Panc1 (cell line): Measurements from ENCODE around the gene OR52H1. TPM values are rescaled to one million over a fixed set of nuclear protein-coding genes. Genes with fewer than 3 reads are reported as not detected.

Experiments used
- ATAC-seq: fragments of 200-7000 bp; cut with Tn5 transposase; 2 replicates; pipeline ENCODE4 v1.9.1; 2020; ENCODE audit warnings: mild to moderate bottlenecking, moderate library complexity
- BruUV-seq: library from RNA; stranded (reverse); fragments of 400-500 nt; replicated peaks from 2 replicates; lab custom pipeline; 2021; lab: Mats Ljungman, UMichigan
- CTCF ChIA-PET: fragments of 300-600 bp; sonication (Branson Sonifier 250); formaldehyde crosslinking; loops from one replicate; lab custom pipeline; 2022; ENCODE audit warnings: antibody characterized with exemption; lab: Charles Lee
- POLR2A ChIA-PET: fragments of 300-600 bp; sonication (Branson Sonifier 250); formaldehyde crosslinking; loops from one replicate; lab custom pipeline; 2022; ENCODE audit warnings: antibody characterized with exemption; lab: Charles Lee
- DNase-seq: peaks from one replicate; pipeline ENCODE4 v3.0.0-alpha.2; 2010; ENCODE audit warnings: low read depth, low spot score
- H3K27ac ChIP-seq: 2 replicates; pipeline ENCODE4 v1.5.1; 2011; ENCODE audit warnings: mild to moderate bottlenecking, low read length, inconsistent platforms
- H3K27me3 ChIP-seq: fragments of 200-500 bp; sonication (Bioruptor generic); 2 replicates; pipeline ENCODE4 v1.6.0; 2014; ENCODE audit warnings: low read length, inconsistent platforms; ENCODE audit not compliant: control insufficient read depth, insufficient read depth
- H3K36me3 ChIP-seq: fragments of 200-500 bp; sonication (Bioruptor generic); 2 replicates; pipeline ENCODE4 v1.5.1; 2014; ENCODE audit warnings: inconsistent platforms, mild to moderate bottlenecking, low read length, moderate library complexity; ENCODE audit not compliant: control insufficient read depth, insufficient read depth
- H3K4me1 ChIP-seq: 2 replicates; pipeline ENCODE4 v1.5.1; 2011; ENCODE audit warnings: inconsistent platforms, mild to moderate bottlenecking, low read length, moderate library complexity; ENCODE audit not compliant: control insufficient read depth, insufficient read depth
- H3K4me3 ChIP-seq, 2 experiments: 2 replicates each; pipeline ENCODE4 v1.5.1; 2011 to 2012; ENCODE audit warnings: low read depth in 2 of 2, low read length in 2 of 2, mild to moderate bottlenecking in 2 of 2, inconsistent platforms in 1 of 2, moderate library complexity in 1 of 2
- H3K9me3 ChIP-seq: fragments of 200-500 bp; sonication (Bioruptor generic); 2 replicates; pipeline ENCODE4 v1.5.1; 2014; ENCODE audit warnings: low read depth, mild to moderate bottlenecking, inconsistent platforms, low read length, moderate library complexity; ENCODE audit not compliant: control insufficient read depth, insufficient read depth
- POLR2AphosphoS5 ChIP-seq: IDR thresholded peaks from 2 replicates; pipeline ENCODE4 v1.6.1; 2012; ENCODE audit warnings: mild to moderate bottlenecking, low read depth, low read length, moderate library complexity
- SIN3A ChIP-seq: IDR thresholded peaks from 2 replicates; pipeline ENCODE4 v1.6.1; 2012; ENCODE audit warnings: low read depth, mild to moderate bottlenecking, low read length, moderate library complexity, borderline replicate concordance; ENCODE audit not compliant: insufficient read depth
- TCF7L2 ChIP-seq: IDR thresholded peaks from 2 replicates; pipeline ENCODE4 v1.6.1; 2011; ENCODE audit warnings: mild to moderate bottlenecking, low read depth, low read length, inconsistent platforms
- in situ Hi-C: cut with HindIII; loops from 2 replicates; pipeline ENCODE4 v1.10.0; 2016; ENCODE audit warnings: low sequenced_read_pairs, low pct_unique_long_range_greater_than_20kb
- intact Hi-C: fragments of 100-400 bp; cut with micrococcal nuclease; formaldehyde crosslinking; loops from one replicate; pipeline ENCODE4 v1.10.0; 2022; ENCODE audit not compliant: unreplicated experiment
- total RNA-seq: library from RNA; stranded (reverse); gene quantifications from one replicate; pipeline ENCODE4 v1.2.1, GENCODE V29; 2021; ENCODE audit not compliant: unreplicated experiment
- TF ChIP-seq, protein P1 (sequence below), 2 experiments: IDR thresholded peaks; 2 replicates each; pipeline ENCODE4 v1.6.1; 2011 to 2012; ENCODE audit warnings: low read depth in 2 of 2, control low read depth in 1 of 2, low read length in 1 of 2, mild to moderate bottlenecking in 1 of 2, moderate library complexity in 1 of 2; ENCODE audit not compliant: insufficient read depth in 1 of 2
- TF ChIP-seq, protein P2 (sequence below): fragments of 450-650 bp; IDR thresholded peaks from 2 replicates; pipeline ENCODE4 v1.5.1; 2017; ENCODE audit warnings: mild to moderate bottlenecking

The OR52H1 gene
- total RNA-seq, 1 experiment from 2014 or later = 0.15 TPM

DNA sequence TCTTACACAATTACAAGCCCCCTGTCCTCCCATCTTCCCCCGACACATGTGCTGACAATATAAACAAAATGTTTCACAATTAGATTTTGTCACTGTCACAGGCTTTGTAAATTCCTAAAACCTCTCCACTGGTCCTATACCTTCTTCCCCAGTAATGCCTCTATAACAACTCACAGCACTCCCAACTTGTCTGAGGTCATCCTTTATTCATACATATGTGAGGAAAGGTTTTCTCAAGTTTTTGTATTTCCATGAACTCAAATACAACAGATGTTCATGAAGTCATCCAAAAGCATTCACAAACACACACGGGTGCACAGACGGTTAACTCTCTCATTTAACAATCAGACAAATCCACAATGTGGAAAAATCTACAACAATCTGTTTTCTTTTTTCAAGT lies 1.9 kb downstream of the OR52H1 start:
- CTCF ChIA-PET = no interaction called here
- no TSS peak for BruUV-seq
- Histone ChIP-seq H3K36me3 (no peaks in the 10 kb centered on the region), H3K4me1 (no peaks in the 10 kb centered on the region), H3K9me3 (no peaks in the 10 kb centered on the region), H3K4me3 (no peak overlapping the region), H3K27me3 (peaks cover 2% of the 10 kb centered on the region; the same call in 1 of the 2 replicates), H3K27ac (no peak overlapping the region)
- no peak for TF ChIP-seq SIN3A
- no peak for TF ChIP-seq TCF7L2
- TF ChIP-seq, protein P1, sequence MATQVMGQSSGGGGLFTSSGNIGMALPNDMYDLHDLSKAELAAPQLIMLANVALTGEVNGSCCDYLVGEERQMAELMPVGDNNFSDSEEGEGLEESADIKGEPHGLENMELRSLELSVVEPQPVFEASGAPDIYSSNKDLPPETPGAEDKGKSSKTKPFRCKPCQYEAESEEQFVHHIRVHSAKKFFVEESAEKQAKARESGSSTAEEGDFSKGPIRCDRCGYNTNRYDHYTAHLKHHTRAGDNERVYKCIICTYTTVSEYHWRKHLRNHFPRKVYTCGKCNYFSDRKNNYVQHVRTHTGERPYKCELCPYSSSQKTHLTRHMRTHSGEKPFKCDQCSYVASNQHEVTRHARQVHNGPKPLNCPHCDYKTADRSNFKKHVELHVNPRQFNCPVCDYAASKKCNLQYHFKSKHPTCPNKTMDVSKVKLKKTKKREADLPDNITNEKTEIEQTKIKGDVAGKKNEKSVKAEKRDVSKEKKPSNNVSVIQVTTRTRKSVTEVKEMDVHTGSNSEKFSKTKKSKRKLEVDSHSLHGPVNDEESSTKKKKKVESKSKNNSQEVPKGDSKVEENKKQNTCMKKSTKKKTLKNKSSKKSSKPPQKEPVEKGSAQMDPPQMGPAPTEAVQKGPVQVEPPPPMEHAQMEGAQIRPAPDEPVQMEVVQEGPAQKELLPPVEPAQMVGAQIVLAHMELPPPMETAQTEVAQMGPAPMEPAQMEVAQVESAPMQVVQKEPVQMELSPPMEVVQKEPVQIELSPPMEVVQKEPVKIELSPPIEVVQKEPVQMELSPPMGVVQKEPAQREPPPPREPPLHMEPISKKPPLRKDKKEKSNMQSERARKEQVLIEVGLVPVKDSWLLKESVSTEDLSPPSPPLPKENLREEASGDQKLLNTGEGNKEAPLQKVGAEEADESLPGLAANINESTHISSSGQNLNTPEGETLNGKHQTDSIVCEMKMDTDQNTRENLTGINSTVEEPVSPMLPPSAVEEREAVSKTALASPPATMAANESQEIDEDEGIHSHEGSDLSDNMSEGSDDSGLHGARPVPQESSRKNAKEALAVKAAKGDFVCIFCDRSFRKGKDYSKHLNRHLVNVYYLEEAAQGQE (IDR thresholded peaks at IDR 0.05; ENCODE audit: insufficient read depth in 1 of 2, low read depth in 2 of 2, low read length in 1 of 2) = no peak
- no peak for TF ChIP-seq POLR2AphosphoS5
- TF ChIP-seq, protein P2, sequence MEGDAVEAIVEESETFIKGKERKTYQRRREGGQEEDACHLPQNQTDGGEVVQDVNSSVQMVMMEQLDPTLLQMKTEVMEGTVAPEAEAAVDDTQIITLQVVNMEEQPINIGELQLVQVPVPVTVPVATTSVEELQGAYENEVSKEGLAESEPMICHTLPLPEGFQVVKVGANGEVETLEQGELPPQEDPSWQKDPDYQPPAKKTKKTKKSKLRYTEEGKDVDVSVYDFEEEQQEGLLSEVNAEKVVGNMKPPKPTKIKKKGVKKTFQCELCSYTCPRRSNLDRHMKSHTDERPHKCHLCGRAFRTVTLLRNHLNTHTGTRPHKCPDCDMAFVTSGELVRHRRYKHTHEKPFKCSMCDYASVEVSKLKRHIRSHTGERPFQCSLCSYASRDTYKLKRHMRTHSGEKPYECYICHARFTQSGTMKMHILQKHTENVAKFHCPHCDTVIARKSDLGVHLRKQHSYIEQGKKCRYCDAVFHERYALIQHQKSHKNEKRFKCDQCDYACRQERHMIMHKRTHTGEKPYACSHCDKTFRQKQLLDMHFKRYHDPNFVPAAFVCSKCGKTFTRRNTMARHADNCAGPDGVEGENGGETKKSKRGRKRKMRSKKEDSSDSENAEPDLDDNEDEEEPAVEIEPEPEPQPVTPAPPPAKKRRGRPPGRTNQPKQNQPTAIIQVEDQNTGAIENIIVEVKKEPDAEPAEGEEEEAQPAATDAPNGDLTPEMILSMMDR = no peak
- POLR2A ChIA-PET = no interaction called here
- no peak for DNase-seq
- no peak for ATAC-seq
- in situ Hi-C loops (no loop called here), intact Hi-C loops (no loop called here)

DNA sequence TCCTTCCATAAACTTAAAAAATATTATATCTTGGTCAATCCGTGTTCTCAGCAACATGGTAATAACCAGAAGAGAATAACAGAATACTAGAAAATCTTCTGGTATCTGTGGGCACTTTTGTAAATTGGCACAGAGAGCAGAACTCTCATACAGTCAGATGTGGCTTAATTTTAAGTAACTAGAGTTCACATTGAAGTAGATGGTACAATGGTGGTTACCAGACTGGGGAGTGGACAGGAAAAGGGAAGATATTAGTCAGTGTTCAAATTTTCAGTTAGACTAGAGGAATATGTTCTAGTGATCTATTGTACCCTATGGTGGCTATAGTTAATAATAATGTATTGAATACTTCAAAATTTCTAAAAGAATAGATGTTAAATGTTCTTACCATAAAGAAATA lies 6.9 kb downstream of the OR52H1 start:
- H3K4me1 ChIP-seq = no peaks in the 10 kb centered on the region
- ChIA-PET CTCF (no interaction called here), POLR2A (no interaction called here)
- DNase-seq (no peak), ATAC-seq (no peak)
- H3K27ac ChIP-seq = no peak overlapping the region
- no peaks in the 10 kb centered on the region for H3K9me3 ChIP-seq
- H3K36me3 ChIP-seq = no peaks in the 10 kb centered on the region
- TF ChIP-seq, protein P1 (IDR thresholded peaks at IDR 0.05; ENCODE audit: insufficient read depth in 1 of 2, low read depth in 2 of 2, low read length in 1 of 2) = no peak
- TF ChIP-seq TCF7L2 (no peak), POLR2AphosphoS5 (no peak), SIN3A (no peak)
- TF ChIP-seq, protein P2 = no peak
- intact Hi-C loops = no loop called here
- peaks cover 2% of the 10 kb centered on the region; the same call in 1 of the 2 replicates for H3K27me3 ChIP-seq
- H3K4me3 ChIP-seq = no peak overlapping the region
- BruUV-seq = no TSS peak
- in situ Hi-C loops = no loop called here
